AG04449 (cell line): ENCODE measurements around the gene TGFBI.

Experiments
- CTCF ChIA-PET: fragments of 350-600 bp; formaldehyde crosslinking; extraction: SDS; loops from one replicate; lab custom pipeline; 2021; ENCODE audit warnings: antibody characterized with exemption; lab: Yijun Ruan, JAX
- POLR2A ChIA-PET: fragments of 400-600, 350-600 bp; formaldehyde crosslinking; extraction: SDS; loops from one replicate; lab custom pipeline; 2020; ENCODE audit warnings: antibody characterized with exemption, inconsistent platforms; lab: Yijun Ruan, JAX
- DNase-seq: peaks from one replicate; pipeline ENCODE4 v3.0.0-alpha.2; 2010; ENCODE audit warnings: low read depth, low spot score
- H3K4me3 ChIP-seq: 2 replicates; pipeline ENCODE4 v1.5.1; 2011; ENCODE audit warnings: low read depth, mild to moderate bottlenecking, control low read depth, low read length
- CTCF ChIP-seq: IDR thresholded peaks from one replicate; pipeline ENCODE4 v1.5.1; 2011; ENCODE audit warnings: mild to moderate bottlenecking, moderate library complexity, low read length, control low read depth, inconsistent platforms; ENCODE audit not compliant: insufficient read depth; ENCODE audit errors: missing control alignments

TGFBI gene

GRCh38 chr5:136011414-136012001 lies 17.3 kb upstream of the TGFBI start:
- CTCF ChIA-PET: interaction anchor here (0.6 to 2.9 kb wide), 7 partner anchors 13 to 66 kb away, joined by 3 to 10 read pairs (median 4); no protein-coding TSS in a partner anchor
- TF ChIP-seq CTCF: no peak
- H3K4me3 ChIP-seq: no peak overlapping the region
- POLR2A ChIA-PET: interaction anchor here (0.7 to 1.4 kb wide), 4 partner anchors 9 to 44 kb away, joined by 3 to 6 read pairs (median 4); partner anchors contain the start of gene TGFBI
- DNase-seq: no peak

GRCh38 chr5:136012041-136012804 lies 16.6 kb upstream of the TGFBI start:
- DNase-seq: no peak
- no peak overlapping the region for H3K4me3 ChIP-seq
- TF ChIP-seq CTCF: no peak
- CTCF ChIA-PET: interaction anchor here (0.6 to 2.9 kb wide), 6 partner anchors 15 to 67 kb away, joined by 3 to 10 read pairs (median 4); no protein-coding TSS in a partner anchor
- POLR2A ChIA-PET: interaction anchor here (1.0 to 1.4 kb wide), 4 partner anchors 9 to 19 kb away, joined by 3 to 6 read pairs (median 3); partner anchors contain the start of gene TGFBI

- ChIA-PET POLR2A (interaction anchor here (1.0 kb wide), 1 partner anchor 20 kb away, joined by 7 read pairs; no protein-coding TSS in a partner anchor), CTCF (interaction anchor here (2.9 kb wide), 1 partner anchor 16 kb away, joined by 9 read pairs; no protein-coding TSS in a partner anchor)
- no peak for DNase-seq
- no peak overlapping the region for H3K4me3 ChIP-seq
- TF ChIP-seq CTCF: no peak
Observed at GRCh38 chr5:136013559-136013958, 15.2 kb upstream of the TGFBI start.

- CTCF ChIA-PET: interaction anchor here (0.9 to 3.2 kb wide), 3 partner anchors 8 to 43 kb away, joined by 3 to 9 read pairs (median 4); partner anchors contain the start of gene TGFBI
- POLR2A ChIA-PET: interaction anchor here (0.6 to 1.6 kb wide), 3 partner anchors 15 to 19 kb away, joined by 3 to 7 read pairs (median 5); partner anchors contain the start of gene TGFBI
- TF ChIP-seq CTCF: no peak
- DNase-seq: no peak
- H3K4me3 ChIP-seq: no peak overlapping the region
Observed at GRCh38 chr5:136014049-136015002, 14.5 kb upstream of the TGFBI start.

GRCh38 chr5:136015003-136015375 lies 13.8 kb upstream of the TGFBI start:
- ChIA-PET POLR2A (interaction anchor here (1.6 kb wide), 1 partner anchor 14 kb away, joined by 5 read pairs; the partner anchor contains the start of gene TGFBI), CTCF (interaction anchor here (0.9 to 3.2 kb wide), 4 partner anchors 9 to 70 kb away, joined by 3 to 9 read pairs (median 4); partner anchors contain the start of gene TGFBI)
- no peak for DNase-seq
- H3K4me3 ChIP-seq: no peak overlapping the region
- TF ChIP-seq CTCF: no peak
